Neural crest cell (in vitro differentiated cells): ENCODE data around the gene ROCK2. TPM values are rescaled to one million over a fixed set of nuclear protein-coding genes. Genes with fewer than 3 reads are reported as not detected.
"Not testable (repeated sequence)": the region's sequence is repeated elsewhere in the genome, so short reads cannot be mapped to it uniquely, and the experiment has no call there.

Source experiments
- DNase-seq: peaks from one replicate; pipeline ENCODE4 v3.0.0; 2021; ENCODE audit warnings: low read depth, mixed read lengths, low spot score
- H3K27ac Mint-ChIP-seq: one replicate; pipeline ENCODE4 v1.8.0; 2021; ENCODE audit warnings: mild to moderate bottlenecking, mixed read lengths; ENCODE audit not compliant: unreplicated experiment
- H3K27me3 Mint-ChIP-seq: 2 replicates; pipeline ENCODE4 v1.8.0; 2021; ENCODE audit warnings: low read depth, mild to moderate bottlenecking, mixed read lengths
- H3K36me3 Mint-ChIP-seq: 2 replicates; pipeline ENCODE4 v1.8.0; 2021; ENCODE audit warnings: low read depth, mild to moderate bottlenecking, mixed read lengths
- H3K4me1 Mint-ChIP-seq: 2 replicates; pipeline ENCODE4 v1.8.0; 2021; ENCODE audit warnings: mixed read lengths
- H3K4me3 Mint-ChIP-seq: one replicate; pipeline ENCODE4 v1.8.0; 2021; ENCODE audit warnings: mild to moderate bottlenecking, mixed read lengths
- H3K9me3 Mint-ChIP-seq: 2 replicates; pipeline ENCODE4 v1.8.0; 2021; ENCODE audit warnings: mixed read lengths
- CTCF ChIP-seq: fragments of 200-600 bp; sonication (generic); conservative IDR thresholded peaks from 2 replicates; pipeline ENCODE4 v1.5.0; 2021; ENCODE audit warnings: antibody characterized with exemption, mild to moderate bottlenecking
- total RNA-seq: library from RNA; stranded (reverse); gene quantifications from 2 replicates; pipeline ENCODE4 v1.2.1, GENCODE V29; 2021

The ROCK2 gene
- total RNA-seq, 1 donor from 2014 or later: 47.2 TPM

DNA sequence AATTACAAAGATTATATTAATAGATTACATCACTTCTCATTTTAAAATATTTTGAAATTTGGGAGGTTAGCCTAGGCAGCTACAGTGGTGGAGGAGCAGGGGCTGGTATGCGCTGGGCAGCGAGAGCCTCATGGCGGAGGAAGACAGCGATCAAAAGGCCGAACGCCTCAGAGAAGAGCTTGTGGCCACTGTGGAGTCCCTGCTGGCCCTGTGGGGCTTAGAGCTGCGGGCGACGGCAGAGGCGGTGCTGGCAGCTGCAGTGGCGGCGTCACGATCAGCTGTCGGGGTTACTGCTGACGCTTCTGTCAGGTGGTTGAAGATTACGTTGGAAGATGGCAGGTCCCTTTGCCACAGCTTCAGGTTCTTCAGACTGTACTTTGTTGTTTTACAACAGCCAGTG lies 87.4 kb downstream of the ROCK2 start:
- H3K4me1 Mint-ChIP-seq: peaks cover 16% of the 10 kb centered on the region
- H3K36me3 Mint-ChIP-seq: peaks cover 17% of the 10 kb centered on the region
- H3K27me3 Mint-ChIP-seq: no peaks in the 10 kb centered on the region
- no peak overlapping the region for H3K4me3 Mint-ChIP-seq
- no peaks in the 10 kb centered on the region for H3K9me3 Mint-ChIP-seq
- no peak for TF ChIP-seq CTCF
- DNase-seq: no peak
- H3K27ac Mint-ChIP-seq: no peak overlapping the region

DNA sequence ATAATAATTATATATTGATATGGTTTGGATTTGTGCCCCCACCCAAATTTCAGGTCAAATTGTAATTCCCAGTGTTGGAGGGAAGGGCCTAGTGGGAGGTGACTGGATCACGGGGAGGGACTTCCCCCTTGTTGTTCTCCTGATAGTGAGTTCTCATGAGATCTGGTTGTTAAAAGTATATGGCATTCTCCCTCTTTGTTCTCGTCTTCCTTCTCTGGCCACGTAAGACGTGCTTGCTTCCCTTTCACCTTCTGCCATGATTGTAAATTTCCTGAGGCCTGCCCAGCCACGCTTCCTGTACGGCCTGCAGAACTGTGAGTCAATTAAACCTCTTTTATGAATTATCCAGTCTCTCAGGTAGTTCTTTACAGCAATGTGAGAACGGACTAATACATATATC lies 88.3 kb downstream of the ROCK2 start:
- H3K4me3 Mint-ChIP-seq: no peak overlapping the region
- no peak for TF ChIP-seq CTCF
- DNase-seq: no peak
- peaks cover 23% of the 10 kb centered on the region for H3K4me1 Mint-ChIP-seq
- peak overlapping the region; percentile 2 for H3K27ac Mint-ChIP-seq
- no peaks in the 10 kb centered on the region for H3K27me3 Mint-ChIP-seq
- H3K36me3 Mint-ChIP-seq: peaks cover 17% of the 10 kb centered on the region
- H3K9me3 Mint-ChIP-seq: no peaks in the 10 kb centered on the region

DNA sequence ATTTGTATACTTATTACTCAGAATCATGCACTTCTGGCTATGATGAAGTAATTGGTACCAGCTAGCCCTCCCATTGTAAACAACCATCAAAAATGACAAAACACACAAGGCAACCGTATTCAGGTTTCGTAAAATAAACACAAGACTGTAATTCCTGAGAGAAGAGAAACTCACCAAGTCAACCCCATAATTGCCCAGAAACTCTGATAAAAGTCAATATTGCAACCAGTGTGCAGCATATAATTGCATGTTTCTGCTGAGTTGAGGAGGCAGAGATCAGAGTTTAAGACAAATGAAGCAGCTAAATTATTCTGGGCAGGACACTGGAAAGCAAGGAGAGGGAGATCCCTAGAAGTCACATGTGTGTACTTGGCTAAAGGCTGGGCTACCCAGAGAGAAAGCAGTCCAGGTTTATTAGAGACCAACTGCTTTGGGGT lies 90.3 kb downstream of the ROCK2 start:
- Mint-ChIP-seq H3K27ac (no peak overlapping the region), H3K9me3 (no peaks in the 10 kb centered on the region), H3K4me3 (no peak overlapping the region), H3K27me3 (no peaks in the 10 kb centered on the region), H3K4me1 (peaks cover 26% of the 10 kb centered on the region), H3K36me3 (peaks cover 17% of the 10 kb centered on the region)
- TF ChIP-seq CTCF: no peak
- no peak for DNase-seq

DNA sequence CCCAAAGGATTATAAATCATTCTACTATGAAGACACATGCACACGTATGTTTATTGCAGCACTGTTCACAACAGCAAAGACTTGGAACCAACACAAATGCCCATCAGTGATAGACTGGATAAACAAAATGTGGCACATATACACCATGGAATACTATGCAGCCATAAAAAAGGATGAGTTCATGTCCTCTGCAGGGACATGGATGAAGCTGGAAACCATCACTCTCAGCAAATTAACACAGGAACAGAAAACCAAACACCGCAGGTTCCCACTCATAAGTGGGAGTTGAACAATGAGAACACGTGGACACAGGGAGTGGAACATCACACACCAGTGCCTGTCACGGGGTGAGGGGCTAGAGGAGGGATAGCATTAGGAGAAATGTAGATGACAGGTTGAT lies 92.0 kb downstream of the ROCK2 start:
- Mint-ChIP-seq H3K4me1 (peaks cover 19% of the 10 kb centered on the region), H3K36me3 (peaks cover 14% of the 10 kb centered on the region)
- H3K27me3 Mint-ChIP-seq, H3K9me3 Mint-ChIP-seq, H3K4me3 Mint-ChIP-seq, DNase-seq, H3K27ac Mint-ChIP-seq: not testable (repeated sequence)

GRCh38 chr2:11250400-11251196 lies 93.8 kb downstream of the ROCK2 start:
- no peaks in the 10 kb centered on the region for H3K9me3 Mint-ChIP-seq

More at GRCh38 chr2:11250400-11251196, 93.8 kb downstream of the ROCK2 start:
- Mint-ChIP-seq H3K4me3 (no peak overlapping the region), H3K27ac (no peak overlapping the region), H3K36me3 (peaks cover 7% of the 10 kb centered on the region), H3K27me3 (no peaks in the 10 kb centered on the region), H3K4me1 (peaks cover 15% of the 10 kb centered on the region)
- no peak for TF ChIP-seq CTCF
- DNase-seq: no peak
